ENCODE data around the gene TIAM2. TPM values are rescaled to one million over a fixed set of nuclear protein-coding genes. Genes with fewer than 3 reads are reported as not detected.

Gene TIAM2
- total and polyA plus RNA-seq, 8 donors = 1.1 to 44.2 (median 5.5) TPM

- Histone ChIP-seq H3K27me3 (no peaks in the 10 kb centered on the region), H3K36me3 (no peaks in the 10 kb centered on the region), H3K4me3 (no peak overlapping the region), H3K4me1 (peaks cover 0 to 5% (median 2%) of the 10 kb centered on the region in 4 donors), H3K9me3 (no peaks in the 10 kb centered on the region), H3K27ac (no peak overlapping the region)
- no peak for DNase-seq
- TF ChIP-seq POLR2A (IDR thresholded peaks at IDR 0.05) (no peak), CTCF (IDR thresholded peaks at IDR 0.05) (no peak), EP300 (IDR thresholded peaks at IDR 0.05) (no peak), POLR2AphosphoS5 (IDR thresholded peaks at IDR 0.05) (no peak)
- intact Hi-C loops (cut with DNase I; ENCODE audit: low total_unique reads) = no loop called here
- 89 to 97% (median 92%) methylated on average over 7 of the region's 7 CpGs for WGBS, 5 donors
These were observed 28.6 kb downstream of the TIAM2 start for GRCh38 chr6:155023717-155024116.

- TF ChIP-seq POLR2A (IDR thresholded peaks at IDR 0.05) = no peak
- TF ChIP-seq EP300 (IDR thresholded peaks at IDR 0.05) = no peak
- no peak for TF ChIP-seq CTCF (IDR thresholded peaks at IDR 0.05)
- TF ChIP-seq POLR2AphosphoS5 (IDR thresholded peaks at IDR 0.05) = no peak
- WGBS, 5 donors = 55 to 71% (median 60%) methylated on average over 2 of the region's 2 CpGs
- DNase-seq = no peak
- H3K27ac ChIP-seq = no peak overlapping the region
- no peaks in the 10 kb centered on the region for H3K9me3 ChIP-seq
- no peaks in the 10 kb centered on the region for H3K36me3 ChIP-seq
- peaks cover 0 to 5% (median 2%) of the 10 kb centered on the region in 4 donors for H3K4me1 ChIP-seq
- intact Hi-C loops (cut with DNase I; ENCODE audit: low total_unique reads) = no loop called here
- no peaks in the 10 kb centered on the region for H3K27me3 ChIP-seq
- no peak overlapping the region for H3K4me3 ChIP-seq
These were observed 29.4 kb downstream of the TIAM2 start for GRCh38 chr6:155024391-155025027.

- H3K27ac ChIP-seq = no peak overlapping the region
- WGBS, 5 donors = 82 to 92% (median 88%) methylated on average over 4 of the region's 4 CpGs
- H3K36me3 ChIP-seq = no peaks in the 10 kb centered on the region
- TF ChIP-seq CTCF (IDR thresholded peaks at IDR 0.05) (no peak), POLR2AphosphoS5 (IDR thresholded peaks at IDR 0.05) (no peak), POLR2A (IDR thresholded peaks at IDR 0.05) (no peak), EP300 (IDR thresholded peaks at IDR 0.05) (no peak)
- H3K27me3 ChIP-seq = no peaks in the 10 kb centered on the region
- H3K9me3 ChIP-seq = no peaks in the 10 kb centered on the region
- no peak overlapping the region for H3K4me3 ChIP-seq
- DNase-seq = peak in 1 of 2 donors; percentile 42
- intact Hi-C loops (cut with DNase I; ENCODE audit: low total_unique reads) = no loop called here
- peaks cover 0 to 5% (median 2%) of the 10 kb centered on the region in 4 donors for H3K4me1 ChIP-seq
These were observed 31.0 kb downstream of the TIAM2 start for GRCh38 chr6:155026022-155026705.

- TF ChIP-seq CTCF (IDR thresholded peaks at IDR 0.05) = no peak
- no peak for TF ChIP-seq POLR2AphosphoS5 (IDR thresholded peaks at IDR 0.05)
- no peak for TF ChIP-seq EP300 (IDR thresholded peaks at IDR 0.05)
- no peak for TF ChIP-seq POLR2A (IDR thresholded peaks at IDR 0.05)
- Histone ChIP-seq H3K4me3 (no peak overlapping the region), H3K27ac (no peak overlapping the region), H3K4me1 (peaks cover 0 to 5% (median 2%) of the 10 kb centered on the region in 4 donors), H3K36me3 (no peaks in the 10 kb centered on the region), H3K27me3 (no peaks in the 10 kb centered on the region), H3K9me3 (no peaks in the 10 kb centered on the region)
- no peak for DNase-seq
- 86 to 94% (median 91%) methylated on average over 4 of the region's 4 CpGs for WGBS, 5 donors
- intact Hi-C loops (cut with DNase I; ENCODE audit: low total_unique reads) = no loop called here
These were observed 31.6 kb downstream of the TIAM2 start for GRCh38 chr6:155026706-155027045.
